ENCODE results near the gene CSTPP1.

CSTPP1 gene

GRCh38 chr11:47107744-47108143 lies 171.2 kb downstream of the CSTPP1 start:
- no peak for TF ChIP-seq ZC3H10 (CRISPR knock-in tag; IDR thresholded peaks at IDR 0.05)
- TF ChIP-seq CSDC2 (CRISPR knock-in tag; IDR thresholded peaks at IDR 0.05), result no peak
- no peak for TF ChIP-seq RARB (CRISPR knock-in tag; IDR thresholded peaks at IDR 0.05)
- no peak for TF ChIP-seq SNAI2 (CRISPR knock-in tag; IDR thresholded peaks at IDR 0.05)
- TF ChIP-seq OSR1 (CRISPR knock-in tag; IDR thresholded peaks at IDR 0.05), result no peak
- no peak for TF ChIP-seq ZNF70 (CRISPR knock-in tag; IDR thresholded peaks at IDR 0.05)
- TF ChIP-seq BACH2 (CRISPR knock-in tag; IDR thresholded peaks at IDR 0.05; ENCODE audit: borderline replicate concordance), result no peak
- no peak for TF ChIP-seq POU6F1 (CRISPR knock-in tag; IDR thresholded peaks at IDR 0.05; ENCODE audit: borderline replicate concordance, low read depth)
- no peak for TF ChIP-seq ARNTL (CRISPR knock-in tag; IDR thresholded peaks at IDR 0.05; ENCODE audit: borderline replicate concordance, low read depth)
- TF ChIP-seq ZNF565 (CRISPR knock-in tag; conservative IDR thresholded peaks at IDR 0.05; ENCODE audit: low read depth), result no peak
- no peak for TF ChIP-seq ISL1 (CRISPR knock-in tag; IDR thresholded peaks at IDR 0.05)
- no peak for ATAC-seq

DNA sequence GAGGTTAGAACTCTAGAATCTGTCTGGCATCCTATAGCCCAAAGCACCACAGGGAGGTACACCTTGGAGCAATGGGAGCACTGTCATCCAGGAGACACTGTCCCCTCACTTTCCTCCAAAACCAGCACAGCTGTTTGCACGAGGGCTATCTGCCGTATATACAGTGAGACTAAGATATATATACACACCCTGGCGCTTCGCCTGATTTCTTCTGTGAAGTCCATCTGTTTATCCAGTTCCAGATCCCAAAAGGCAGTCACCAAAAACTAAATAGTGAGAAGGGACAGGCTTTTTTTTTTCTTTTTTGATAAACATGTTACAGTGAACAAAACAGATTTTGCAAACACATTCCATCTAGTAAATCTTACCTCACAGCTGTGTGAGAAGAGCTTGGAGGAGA lies 171.7 kb downstream of the CSTPP1 start:
- TF ChIP-seq ESRRG (CRISPR knock-in tag; IDR thresholded peaks at IDR 0.05) (no peak), RARB (CRISPR knock-in tag; IDR thresholded peaks at IDR 0.05) (no peak), ZC3H10 (CRISPR knock-in tag; IDR thresholded peaks at IDR 0.05) (no peak), ZFP30 (CRISPR knock-in tag; IDR thresholded peaks at IDR 0.05) (no peak), GLIS3 (CRISPR knock-in tag; IDR thresholded peaks at IDR 0.05) (no peak)
- ATAC-seq, result no peak

DNA sequence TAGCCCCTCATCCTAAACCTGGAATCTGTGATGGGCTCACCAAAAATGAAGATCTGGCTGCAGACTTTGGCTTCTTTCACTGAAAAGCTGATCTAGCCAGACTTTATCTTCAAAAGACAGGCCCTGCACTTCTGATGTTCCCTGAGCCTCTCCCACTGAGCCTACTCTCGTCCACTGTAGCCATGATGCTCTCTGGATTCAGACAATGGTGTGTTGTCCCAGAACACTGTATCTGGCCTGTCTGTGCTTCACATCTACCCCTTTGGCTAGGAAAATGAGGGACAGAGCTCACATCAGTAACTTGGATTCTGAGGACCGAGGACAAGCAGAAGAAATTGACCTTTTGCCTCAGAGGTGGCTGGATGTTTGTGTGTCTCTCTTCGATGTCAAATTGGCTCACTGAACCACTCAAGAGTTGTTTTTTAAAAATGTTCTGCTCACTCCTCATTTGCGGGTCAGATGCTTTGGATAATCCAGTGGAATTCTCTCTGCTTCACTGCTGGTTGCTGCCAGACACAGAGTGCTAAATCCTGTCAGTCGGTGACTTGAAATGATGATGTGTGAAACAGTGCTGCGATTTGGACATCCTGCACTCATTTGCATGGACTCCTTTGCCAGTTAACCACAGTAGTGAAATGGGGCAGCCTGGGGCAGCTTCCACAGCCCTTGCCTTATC lies 172.6 kb downstream of the CSTPP1 start:
- no peak for ATAC-seq
- TF ChIP-seq ZNF8 (CRISPR knock-in tag; IDR thresholded peaks at IDR 0.05), result no peak
- no peak for TF ChIP-seq RARB (CRISPR knock-in tag; IDR thresholded peaks at IDR 0.05)
- no peak for TF ChIP-seq GLIS3 (CRISPR knock-in tag; IDR thresholded peaks at IDR 0.05)
- no peak for TF ChIP-seq POU6F1 (CRISPR knock-in tag; IDR thresholded peaks at IDR 0.05; ENCODE audit: borderline replicate concordance, low read depth)
- TF ChIP-seq, protein P1, sequence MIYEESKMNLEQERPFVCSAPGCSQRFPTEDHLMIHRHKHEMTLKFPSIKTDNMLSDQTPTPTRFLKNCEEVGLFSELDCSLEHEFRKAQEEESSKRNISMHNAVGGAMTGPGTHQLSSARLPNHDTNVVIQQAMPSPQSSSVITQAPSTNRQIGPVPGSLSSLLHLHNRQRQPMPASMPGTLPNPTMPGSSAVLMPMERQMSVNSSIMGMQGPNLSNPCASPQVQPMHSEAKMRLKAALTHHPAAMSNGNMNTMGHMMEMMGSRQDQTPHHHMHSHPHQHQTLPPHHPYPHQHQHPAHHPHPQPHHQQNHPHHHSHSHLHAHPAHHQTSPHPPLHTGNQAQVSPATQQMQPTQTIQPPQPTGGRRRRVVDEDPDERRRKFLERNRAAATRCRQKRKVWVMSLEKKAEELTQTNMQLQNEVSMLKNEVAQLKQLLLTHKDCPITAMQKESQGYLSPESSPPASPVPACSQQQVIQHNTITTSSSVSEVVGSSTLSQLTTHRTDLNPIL (CRISPR knock-in tag; IDR thresholded peaks at IDR 0.05; ENCODE audit: low read depth), result no peak
- TF ChIP-seq ZFP3 (CRISPR knock-in tag; IDR thresholded peaks at IDR 0.05), result no peak
- TF ChIP-seq TOX (CRISPR knock-in tag; IDR thresholded peaks at IDR 0.05; ENCODE audit: borderline replicate concordance), result no peak
- no peak for TF ChIP-seq CSDC2 (CRISPR knock-in tag; IDR thresholded peaks at IDR 0.05)
- no peak for TF ChIP-seq OSR1 (CRISPR knock-in tag; IDR thresholded peaks at IDR 0.05)
- TF ChIP-seq PPARA (CRISPR knock-in tag; IDR thresholded peaks at IDR 0.05; ENCODE audit: borderline replicate concordance), result no peak
- TF ChIP-seq ARNTL (CRISPR knock-in tag; IDR thresholded peaks at IDR 0.05; ENCODE audit: borderline replicate concordance, low read depth), result no peak
- no peak for TF ChIP-seq ZC3H10 (CRISPR knock-in tag; IDR thresholded peaks at IDR 0.05)
- no peak for TF ChIP-seq TCF4 (CRISPR knock-in tag; IDR thresholded peaks at IDR 0.05; ENCODE audit: borderline replicate concordance)
- no peak for TF ChIP-seq ZFP30 (CRISPR knock-in tag; IDR thresholded peaks at IDR 0.05)
- TF ChIP-seq ZNF565 (CRISPR knock-in tag; conservative IDR thresholded peaks at IDR 0.05; ENCODE audit: low read depth), result no peak

GRCh38 chr11:47109727-47110246 lies 173.2 kb downstream of the CSTPP1 start:
- no peak; the same call in 2 of the 3 replicates for ATAC-seq
- TF ChIP-seq ZFP3 (CRISPR knock-in tag; IDR thresholded peaks at IDR 0.05), result no peak
- TF ChIP-seq ZNF565 (CRISPR knock-in tag; conservative IDR thresholded peaks at IDR 0.05; ENCODE audit: low read depth), result no peak
- no peak for TF ChIP-seq PATZ1 (CRISPR knock-in tag; IDR thresholded peaks at IDR 0.05; ENCODE audit: borderline replicate concordance)
- TF ChIP-seq PPARA (CRISPR knock-in tag; IDR thresholded peaks at IDR 0.05; ENCODE audit: borderline replicate concordance), result no peak
- no peak for TF ChIP-seq ZNF70 (CRISPR knock-in tag; IDR thresholded peaks at IDR 0.05)
- TF ChIP-seq SNAI2 (CRISPR knock-in tag; IDR thresholded peaks at IDR 0.05), result no peak
- TF ChIP-seq, protein P2, sequence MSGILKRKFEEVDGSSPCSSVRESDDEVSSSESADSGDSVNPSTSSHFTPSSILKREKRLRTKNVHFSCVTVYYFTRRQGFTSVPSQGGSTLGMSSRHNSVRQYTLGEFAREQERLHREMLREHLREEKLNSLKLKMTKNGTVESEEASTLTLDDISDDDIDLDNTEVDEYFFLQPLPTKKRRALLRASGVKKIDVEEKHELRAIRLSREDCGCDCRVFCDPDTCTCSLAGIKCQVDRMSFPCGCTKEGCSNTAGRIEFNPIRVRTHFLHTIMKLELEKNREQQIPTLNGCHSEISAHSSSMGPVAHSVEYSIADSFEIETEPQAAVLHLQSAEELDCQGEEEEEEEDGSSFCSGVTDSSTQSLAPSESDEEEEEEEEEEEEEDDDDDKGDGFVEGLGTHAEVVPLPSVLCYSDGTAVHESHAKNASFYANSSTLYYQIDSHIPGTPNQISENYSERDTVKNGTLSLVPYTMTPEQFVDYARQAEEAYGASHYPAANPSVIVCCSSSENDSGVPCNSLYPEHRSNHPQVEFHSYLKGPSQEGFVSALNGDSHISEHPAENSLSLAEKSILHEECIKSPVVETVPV (CRISPR knock-in tag; IDR thresholded peaks at IDR 0.05), result no peak
- TF ChIP-seq ARNTL (CRISPR knock-in tag; IDR thresholded peaks at IDR 0.05; ENCODE audit: borderline replicate concordance, low read depth), result no peak
- no peak for TF ChIP-seq GLIS3 (CRISPR knock-in tag; IDR thresholded peaks at IDR 0.05)
- no peak for TF ChIP-seq ESRRG (CRISPR knock-in tag; IDR thresholded peaks at IDR 0.05)
